Brain microvascular endothelial cell (primary cell): ENCODE results near the gene RALGPS1.

ENCODE experiments used
- DNase-seq: peaks from one replicate; pipeline ENCODE4 v3.0.0-alpha.2; 2020
- H3K27ac ChIP-seq: fragments of 250-450 bp; sonication (Bioruptor Pico); 2 replicates; pipeline ENCODE4 v1.5.1; 2020; ENCODE audit warnings: mild to moderate bottlenecking, moderate library complexity
- H3K27me3 ChIP-seq: fragments of 250-450 bp; sonication (Bioruptor Pico); replicated peaks from 2 replicates; pipeline ENCODE4 v1.5.1; 2020; ENCODE audit warnings: mild to moderate bottlenecking
- H3K36me3 ChIP-seq: fragments of 250-450 bp; sonication (Bioruptor Pico); replicated peaks from 2 replicates; pipeline ENCODE4 v1.5.1; 2020; ENCODE audit warnings: mild to moderate bottlenecking
- H3K4me3 ChIP-seq: 2 replicates; pipeline ENCODE4 v1.5.1; 2011; ENCODE audit warnings: low read depth, mild to moderate bottlenecking, control low read depth, low read length, moderate library complexity
- in situ Hi-C: cut with HindIII; loops from 2 replicates; pipeline ENCODE4 v1.10.0; 2017; ENCODE audit warnings: low sequenced_read_pairs, low pct_ligation_motif_present
- TF ChIP-seq, protein P1 (sequence below): IDR thresholded peaks from 2 replicates; pipeline ENCODE4 v1.5.1; 2011; ENCODE audit warnings: low read depth, mild to moderate bottlenecking, moderate library complexity, low read length, control low read depth, inconsistent platforms; ENCODE audit errors: missing control alignments

The RALGPS1 gene

DNA sequence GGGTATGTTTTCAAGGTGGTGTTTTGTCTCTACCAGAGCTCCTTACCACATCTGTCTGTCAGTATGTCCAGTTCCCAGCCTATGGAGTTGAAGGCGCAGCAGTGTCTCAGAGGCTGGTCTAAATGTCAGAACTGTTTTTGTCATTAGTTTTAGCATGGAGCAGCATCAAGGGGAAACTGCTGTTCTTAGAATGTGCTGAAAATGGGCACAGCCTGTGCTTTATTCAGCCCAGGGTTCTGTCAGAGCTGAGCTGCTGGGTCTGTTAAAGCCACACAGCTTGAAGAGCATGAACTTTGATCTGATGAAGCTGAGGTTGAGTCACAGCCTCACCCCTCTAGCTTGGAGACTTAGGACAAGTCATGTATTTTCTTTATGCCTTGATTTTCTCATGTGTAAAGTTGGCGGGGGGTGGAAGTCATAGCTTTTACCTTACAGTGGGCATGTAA, 71.9 kb downstream of the RALGPS1 start:
- no peak for DNase-seq
- TF ChIP-seq, protein P1, sequence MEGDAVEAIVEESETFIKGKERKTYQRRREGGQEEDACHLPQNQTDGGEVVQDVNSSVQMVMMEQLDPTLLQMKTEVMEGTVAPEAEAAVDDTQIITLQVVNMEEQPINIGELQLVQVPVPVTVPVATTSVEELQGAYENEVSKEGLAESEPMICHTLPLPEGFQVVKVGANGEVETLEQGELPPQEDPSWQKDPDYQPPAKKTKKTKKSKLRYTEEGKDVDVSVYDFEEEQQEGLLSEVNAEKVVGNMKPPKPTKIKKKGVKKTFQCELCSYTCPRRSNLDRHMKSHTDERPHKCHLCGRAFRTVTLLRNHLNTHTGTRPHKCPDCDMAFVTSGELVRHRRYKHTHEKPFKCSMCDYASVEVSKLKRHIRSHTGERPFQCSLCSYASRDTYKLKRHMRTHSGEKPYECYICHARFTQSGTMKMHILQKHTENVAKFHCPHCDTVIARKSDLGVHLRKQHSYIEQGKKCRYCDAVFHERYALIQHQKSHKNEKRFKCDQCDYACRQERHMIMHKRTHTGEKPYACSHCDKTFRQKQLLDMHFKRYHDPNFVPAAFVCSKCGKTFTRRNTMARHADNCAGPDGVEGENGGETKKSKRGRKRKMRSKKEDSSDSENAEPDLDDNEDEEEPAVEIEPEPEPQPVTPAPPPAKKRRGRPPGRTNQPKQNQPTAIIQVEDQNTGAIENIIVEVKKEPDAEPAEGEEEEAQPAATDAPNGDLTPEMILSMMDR, result no peak
- Histone ChIP-seq H3K4me3 (no peak overlapping the region), H3K27ac (no peak overlapping the region), H3K27me3 (no peaks in the 10 kb centered on the region), H3K36me3 (no peaks in the 10 kb centered on the region)
- in situ Hi-C loops, result no loop called here

- H3K27me3 ChIP-seq, result no peaks in the 10 kb centered on the region
- no peak overlapping the region for H3K27ac ChIP-seq
- H3K4me3 ChIP-seq, result no peak overlapping the region
- DNase-seq, result no peak
- TF ChIP-seq, protein P1, result no peak
- in situ Hi-C loops, result no loop called here
- no peaks in the 10 kb centered on the region for H3K36me3 ChIP-seq
Observed at GRCh38 chr9:126988857-126989256, 74.3 kb downstream of the RALGPS1 start.

DNA sequence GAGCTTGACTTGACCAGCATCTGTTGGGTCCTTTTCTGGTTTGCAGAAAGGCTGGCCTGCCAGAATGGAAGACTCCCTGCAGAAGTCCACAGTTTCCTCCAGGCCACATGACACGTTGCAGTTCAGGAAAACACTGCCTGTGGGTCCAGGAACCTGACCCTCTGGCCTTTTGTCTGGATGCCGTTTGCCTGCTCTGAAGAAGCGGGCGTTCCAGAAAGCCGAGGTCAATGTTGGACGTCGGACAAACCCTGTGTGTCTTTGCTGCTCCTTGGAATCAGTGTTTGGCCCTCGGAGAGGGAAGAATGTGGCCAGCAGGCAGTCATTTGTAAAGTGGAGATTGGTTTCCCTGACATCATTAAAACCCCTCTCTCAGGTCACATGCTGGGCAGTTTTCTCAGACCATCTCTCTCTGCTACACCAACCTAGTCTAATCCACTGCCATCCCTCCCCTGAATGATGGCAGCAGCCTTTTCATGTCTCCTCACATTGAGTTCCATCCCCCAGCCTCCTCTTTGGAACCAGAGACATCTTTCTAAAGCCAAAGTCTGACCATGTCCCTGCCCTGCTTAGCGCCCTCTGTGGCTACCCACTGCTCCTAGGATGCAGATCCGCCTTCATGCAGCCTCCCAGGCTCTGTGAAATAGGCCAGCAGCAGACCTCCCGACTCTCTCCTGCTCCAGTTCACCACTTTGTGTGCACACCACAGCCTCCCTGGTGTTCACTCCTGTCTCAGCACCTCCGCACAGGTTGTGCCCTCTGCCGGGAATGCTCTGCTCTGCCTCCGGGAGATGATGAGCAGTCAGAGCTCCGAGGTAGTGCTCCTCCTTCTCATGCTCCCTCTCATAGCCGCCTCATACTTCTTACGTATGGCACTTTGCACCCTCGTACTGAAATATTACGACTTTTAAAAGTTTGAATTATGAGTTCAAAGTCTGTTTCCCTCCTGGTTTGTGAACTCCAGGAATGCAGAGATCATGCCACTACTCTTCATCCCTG, 75.6 kb downstream of the RALGPS1 start:
- no peaks in the 10 kb centered on the region for H3K27me3 ChIP-seq
- TF ChIP-seq, protein P1, result no peak
- DNase-seq, result no peak
- no peaks in the 10 kb centered on the region for H3K36me3 ChIP-seq
- H3K4me3 ChIP-seq, result no peak overlapping the region
- no peak overlapping the region for H3K27ac ChIP-seq
- in situ Hi-C loops, result no loop called here

- H3K36me3 ChIP-seq, result no peaks in the 10 kb centered on the region
- no peaks in the 10 kb centered on the region for H3K27me3 ChIP-seq
- in situ Hi-C loops, result no loop called here
- DNase-seq, result no peak
- no peak overlapping the region for H3K27ac ChIP-seq
- no peak overlapping the region for H3K4me3 ChIP-seq
- TF ChIP-seq, protein P1, result no peak
Observed at GRCh38 chr9:126991183-126991582, 76.6 kb downstream of the RALGPS1 start.

GRCh38 chr9:126992427-126992826, 77.8 kb downstream of the RALGPS1 start:
- in situ Hi-C loops, result no loop called here
- H3K4me3 ChIP-seq, result no peak overlapping the region
- H3K27me3 ChIP-seq, result no peaks in the 10 kb centered on the region
- H3K27ac ChIP-seq, result no peak overlapping the region
- no peak for DNase-seq
- TF ChIP-seq, protein P1, result no peak
- H3K36me3 ChIP-seq, result no peaks in the 10 kb centered on the region
